ENCODE data around the gene MKRN2OS.

The MKRN2OS gene

GRCh38 chr3:12568747-12569146, 23.4 kb upstream of the MKRN2OS start:
- TF ChIP-seq GABPA (IDR thresholded peaks at IDR 0.05; ENCODE audit: low read depth) (no peak), SPI1 (IDR thresholded peaks at IDR 0.05; ENCODE audit: borderline replicate concordance, low read depth) (no peak), POLR2AphosphoS5 (IDR thresholded peaks at IDR 0.05; ENCODE audit: low read depth) (no peak), REST (IDR thresholded peaks at IDR 0.05; ENCODE audit: insufficient replicate concordance, low read depth) (no peak), CTCF (IDR thresholded peaks at IDR 0.05; ENCODE audit: insufficient read depth, low read length) (no peak)
- H3K27ac ChIP-seq (replicated peaks), result no peak overlapping the region
- DNase-seq (ENCODE audit: low read depth in 1 of 2, low spot score in 1 of 2), result no peak
- H3K4me3 ChIP-seq (replicated peaks; ENCODE audit: insufficient read depth, low read length), result no peak overlapping the region
- H3K27me3 ChIP-seq (ENCODE audit: insufficient read depth, poor library complexity, severe bottlenecking), result no peaks in the 10 kb centered on the region

- DNase-seq (ENCODE audit: low read depth in 1 of 2, low spot score in 1 of 2), result no peak
- Histone ChIP-seq H3K27me3 (ENCODE audit: insufficient read depth, poor library complexity, severe bottlenecking) (no peaks in the 10 kb centered on the region), H3K4me3 (replicated peaks; ENCODE audit: insufficient read depth, low read length) (no peak overlapping the region), H3K27ac (replicated peaks) (no peak overlapping the region)
- TF ChIP-seq SPI1 (IDR thresholded peaks at IDR 0.05; ENCODE audit: borderline replicate concordance, low read depth) (no peak), POLR2AphosphoS5 (IDR thresholded peaks at IDR 0.05; ENCODE audit: low read depth) (no peak), REST (IDR thresholded peaks at IDR 0.05; ENCODE audit: insufficient replicate concordance, low read depth) (no peak), GABPA (IDR thresholded peaks at IDR 0.05; ENCODE audit: low read depth) (no peak), CTCF (IDR thresholded peaks at IDR 0.05; ENCODE audit: insufficient read depth, low read length) (no peak)
Measured at GRCh38 chr3:12566976-12567375, 21.7 kb upstream of the MKRN2OS start.

GRCh38 chr3:12562451-12562850, 17.2 kb upstream of the MKRN2OS start:
- Histone ChIP-seq H3K27me3 (ENCODE audit: insufficient read depth, poor library complexity, severe bottlenecking) (no peaks in the 10 kb centered on the region), H3K27ac (replicated peaks) (no peak overlapping the region), H3K4me3 (replicated peaks; ENCODE audit: insufficient read depth, low read length) (no peak overlapping the region)
- no peak for TF ChIP-seq CTCF (IDR thresholded peaks at IDR 0.05; ENCODE audit: insufficient read depth, low read length)
- no peak for DNase-seq (ENCODE audit: low read depth in 1 of 2, low spot score in 1 of 2)

- Histone ChIP-seq H3K27ac (replicated peaks) (no peak overlapping the region), H3K27me3 (ENCODE audit: insufficient read depth, poor library complexity, severe bottlenecking) (no peaks in the 10 kb centered on the region), H3K4me3 (replicated peaks; ENCODE audit: insufficient read depth, low read length) (no peak overlapping the region)
- TF ChIP-seq REST (IDR thresholded peaks at IDR 0.05; ENCODE audit: insufficient replicate concordance, low read depth) (no peak), POLR2AphosphoS5 (IDR thresholded peaks at IDR 0.05; ENCODE audit: low read depth) (no peak), CTCF (IDR thresholded peaks at IDR 0.05; ENCODE audit: insufficient read depth, low read length) (no peak), SPI1 (IDR thresholded peaks at IDR 0.05; ENCODE audit: borderline replicate concordance, low read depth) (no peak), GABPA (IDR thresholded peaks at IDR 0.05; ENCODE audit: low read depth) (no peak)
- DNase-seq (ENCODE audit: low read depth in 1 of 2, low spot score in 1 of 2), result no peak
Measured at GRCh38 chr3:12561397-12561796, 16.1 kb upstream of the MKRN2OS start.
